HG02970 (cell line): ENCODE data around the gene DOCK2.
"Not testable (repeated sequence)": the region's sequence is repeated elsewhere in the genome, so short reads cannot be mapped to it uniquely, and the experiment has no call there.

Experiments used
- ATAC-seq: cut with Tn5 transposase; IDR thresholded peaks from one replicate; pipeline ENCODE4 v1.9.1; 2021; ENCODE audit warnings: mild to moderate bottlenecking, moderate library complexity, moderate number of reproducible peaks; ENCODE audit not compliant: unreplicated experiment, low FRiP score

The DOCK2 gene

GRCh38 chr5:169917500-169917899, 280.4 kb downstream of the DOCK2 start:
- no peak for ATAC-seq

GRCh38 chr5:169918228-169918627, 281.2 kb downstream of the DOCK2 start:
- no peak for ATAC-seq

GRCh38 chr5:169920474-169920873, 283.4 kb downstream of the DOCK2 start:
- no peak for ATAC-seq

GRCh38 chr5:169921384-169921783, 284.3 kb downstream of the DOCK2 start:
- no peak for ATAC-seq

- no peak for ATAC-seq
Measured at GRCh38 chr5:169921949-169922348, 284.9 kb downstream of the DOCK2 start.

- no peak for ATAC-seq
Measured at GRCh38 chr5:169922474-169922873, 285.4 kb downstream of the DOCK2 start.

- no peak for ATAC-seq
Measured at GRCh38 chr5:169923988-169924387, 286.9 kb downstream of the DOCK2 start.

GRCh38 chr5:169933127-169933526, 296.1 kb downstream of the DOCK2 start:
- ATAC-seq = no peak

- ATAC-seq = no peak
Measured at GRCh38 chr5:169933616-169934015, 296.5 kb downstream of the DOCK2 start.

- ATAC-seq = no peak
Measured at GRCh38 chr5:169934990-169935389, 297.9 kb downstream of the DOCK2 start.

GRCh38 chr5:169935762-169936161, 298.7 kb downstream of the DOCK2 start:
- ATAC-seq = no peak

GRCh38 chr5:169938439-169938838, 301.4 kb downstream of the DOCK2 start:
- no peak for ATAC-seq

GRCh38 chr5:169939731-169940130, 302.7 kb downstream of the DOCK2 start:
- no peak for ATAC-seq

- ATAC-seq = no peak
Measured at GRCh38 chr5:169941542-169941941, 304.5 kb downstream of the DOCK2 start.

GRCh38 chr5:169942181-169942580, 305.1 kb downstream of the DOCK2 start:
- ATAC-seq = no peak

GRCh38 chr5:169943026-169943425, 306.0 kb downstream of the DOCK2 start:
- ATAC-seq = no peak

- ATAC-seq = no peak
Measured at GRCh38 chr5:169944115-169944514, 307.0 kb downstream of the DOCK2 start.

GRCh38 chr5:169944922-169945680, 308.0 kb downstream of the DOCK2 start:
- no peak for ATAC-seq

- ATAC-seq = no peak
Measured at GRCh38 chr5:169945831-169946261, 308.8 kb downstream of the DOCK2 start.

- ATAC-seq = no peak
Measured at GRCh38 chr5:169946743-169947295, 309.7 kb downstream of the DOCK2 start.

GRCh38 chr5:169950333-169950732, 313.3 kb downstream of the DOCK2 start:
- ATAC-seq = no peak

GRCh38 chr5:169953196-169953595, 316.1 kb downstream of the DOCK2 start:
- ATAC-seq = not testable (repeated sequence)
